NCI-H345 treated with DMSO at 0.1 percent for 48 hours (cell line): ENCODE data around the gene UGT1A7.
"Not testable (repeated sequence)": the region's sequence is repeated elsewhere in the genome, so short reads cannot be mapped to it uniquely, and the experiment has no call there.

Source experiments
- DNase-seq: peaks from one replicate; lab custom pipeline; 2025; ENCODE audit not compliant: unreplicated experiment; lab: John Stamatoyannopoulos, UW

The UGT1A7 gene

GRCh38 chr2:233712611-233713261, 31.0 kb downstream of the UGT1A7 start, which contains the start of gene UGT1A5:
UGT1A5 (plus strand) TSS chr2:233712907; CDS start chr2:233712992, 85 bp downstream.
- DNase-seq, result no peak

- no peak for DNase-seq
These were observed 31.5 kb downstream of the UGT1A7 start for GRCh38 chr2:233713262-233713615.

GRCh38 chr2:233714121-233714520, 32.4 kb downstream of the UGT1A7 start:
- DNase-seq, result no peak

GRCh38 chr2:233718552-233718951, 36.9 kb downstream of the UGT1A7 start, which contains the start of gene UGT1A4:
UGT1A4 (plus strand) TSS chr2:233718736; CDS start chr2:233718821, 85 bp downstream.
- DNase-seq, result no peak

- no peak for DNase-seq
These were observed 47.1 kb downstream of the UGT1A7 start, which contains the start of gene UGT1A3 for GRCh38 chr2:233728723-233729301. UGT1A3 (plus strand) TSS chr2:233729042; CDS start chr2:233729127, 85 bp downstream.

GRCh38 chr2:233736868-233737653, 55.4 kb downstream of the UGT1A7 start:
- not testable (repeated sequence) for DNase-seq

GRCh38 chr2:233740870-233741269, 59.2 kb downstream of the UGT1A7 start:
- no peak for DNase-seq

- DNase-seq, result no peak
These were observed 62.0 kb downstream of the UGT1A7 start for GRCh38 chr2:233743464-233744259.

GRCh38 chr2:233745073-233745755, 63.5 kb downstream of the UGT1A7 start:
- DNase-seq, result no peak

GRCh38 chr2:233745838-233746237, 64.1 kb downstream of the UGT1A7 start:
- not testable (repeated sequence) for DNase-seq

- no peak for DNase-seq
These were observed 65.0 kb downstream of the UGT1A7 start for GRCh38 chr2:233746475-233747282.

GRCh38 chr2:233747283-233747544, 65.5 kb downstream of the UGT1A7 start:
- no peak for DNase-seq

GRCh38 chr2:233750689-233751088, 69.0 kb downstream of the UGT1A7 start:
- not testable (repeated sequence) for DNase-seq

GRCh38 chr2:233751212-233752009, 69.7 kb downstream of the UGT1A7 start:
- DNase-seq, result not testable (repeated sequence)

- no peak for DNase-seq
These were observed 73.3 kb downstream of the UGT1A7 start for GRCh38 chr2:233754872-233755611.

- no peak for DNase-seq
These were observed 74.9 kb downstream of the UGT1A7 start for GRCh38 chr2:233756429-233757081.

- DNase-seq, result no peak
These were observed 76.4 kb downstream of the UGT1A7 start for GRCh38 chr2:233758141-233758540.

GRCh38 chr2:233758849-233759248, 77.1 kb downstream of the UGT1A7 start:
- no peak for DNase-seq
